Measurements from ENCODE around the gene SYCP3. TPM values are rescaled to one million over a fixed set of nuclear protein-coding genes. Genes with fewer than 3 reads are reported as not detected.

SYCP3 gene
- total RNA-seq, 1 experiment from 2014 or later: 0.16 TPM

GRCh38 chr12:101722392-101722791 is 16.9 kb downstream of the SYCP3 start:
- BruUV-seq (replicated peaks): no TSS peak
- Histone ChIP-seq H3K4me1 (no peaks in the 10 kb centered on the region), H3K9me3 (no peaks in the 10 kb centered on the region), H3K36me3 (ENCODE audit: control insufficient read depth, insufficient read depth, low read length) (no peaks in the 10 kb centered on the region), H3K4me3 (ENCODE audit: low read depth, low read length) (no peak overlapping the region), H3K27me3 (replicated peaks; ENCODE audit: control insufficient read depth, insufficient read depth, low read length) (no peaks in the 10 kb centered on the region)
- no peak overlapping the region for H3K4me3 Mint-ChIP-seq (ENCODE audit: unreplicated experiment)
- H3K4me1 Mint-ChIP-seq (ENCODE audit: low read depth, unreplicated experiment): no peaks in the 10 kb centered on the region
- ChIA-PET CTCF (no interaction called here), POLR2A (no interaction called here)
- intact Hi-C loops (cut with micrococcal nuclease; ENCODE audit: unreplicated experiment): no loop called here
- DNase-seq: no peak
- no peaks in the 10 kb centered on the region for H3K27me3 Mint-ChIP-seq (ENCODE audit: insufficient read depth, unreplicated experiment)
- H3K9me3 Mint-ChIP-seq (ENCODE audit: unreplicated experiment): no peaks in the 10 kb centered on the region
- TF ChIP-seq, protein P1, sequence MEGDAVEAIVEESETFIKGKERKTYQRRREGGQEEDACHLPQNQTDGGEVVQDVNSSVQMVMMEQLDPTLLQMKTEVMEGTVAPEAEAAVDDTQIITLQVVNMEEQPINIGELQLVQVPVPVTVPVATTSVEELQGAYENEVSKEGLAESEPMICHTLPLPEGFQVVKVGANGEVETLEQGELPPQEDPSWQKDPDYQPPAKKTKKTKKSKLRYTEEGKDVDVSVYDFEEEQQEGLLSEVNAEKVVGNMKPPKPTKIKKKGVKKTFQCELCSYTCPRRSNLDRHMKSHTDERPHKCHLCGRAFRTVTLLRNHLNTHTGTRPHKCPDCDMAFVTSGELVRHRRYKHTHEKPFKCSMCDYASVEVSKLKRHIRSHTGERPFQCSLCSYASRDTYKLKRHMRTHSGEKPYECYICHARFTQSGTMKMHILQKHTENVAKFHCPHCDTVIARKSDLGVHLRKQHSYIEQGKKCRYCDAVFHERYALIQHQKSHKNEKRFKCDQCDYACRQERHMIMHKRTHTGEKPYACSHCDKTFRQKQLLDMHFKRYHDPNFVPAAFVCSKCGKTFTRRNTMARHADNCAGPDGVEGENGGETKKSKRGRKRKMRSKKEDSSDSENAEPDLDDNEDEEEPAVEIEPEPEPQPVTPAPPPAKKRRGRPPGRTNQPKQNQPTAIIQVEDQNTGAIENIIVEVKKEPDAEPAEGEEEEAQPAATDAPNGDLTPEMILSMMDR (IDR thresholded peaks at IDR 0.05; ENCODE audit: insufficient read depth in 1 of 2, low read depth in 1 of 2, low read length in 1 of 2, severe bottlenecking in 1 of 2, unreplicated experiment in 1 of 2): no peak
- H3K27ac Mint-ChIP-seq (ENCODE audit: unreplicated experiment): no peak overlapping the region
- peaks cover 11% of the 10 kb centered on the region for H3K36me3 Mint-ChIP-seq (ENCODE audit: insufficient read depth, unreplicated experiment)

DNA sequence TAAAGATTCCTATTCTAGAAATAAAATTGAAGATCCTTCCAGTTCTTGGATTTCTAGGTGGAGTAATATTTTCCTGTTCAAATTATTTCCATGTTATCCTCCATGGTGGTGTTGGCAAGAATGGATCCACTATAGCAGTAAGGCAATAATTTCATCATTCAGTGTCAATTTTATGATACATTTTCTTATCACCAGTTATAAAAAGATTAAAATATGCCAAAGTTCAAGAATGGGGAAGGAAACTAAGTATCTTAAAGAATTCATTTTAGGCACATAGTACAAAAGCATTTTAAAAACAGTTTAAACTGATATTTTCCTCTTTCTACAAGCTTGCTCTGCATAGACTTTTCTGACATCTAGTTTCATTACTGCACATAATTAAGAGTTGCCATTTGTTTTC is 19.1 kb downstream of the SYCP3 start:
- H3K36me3 ChIP-seq (ENCODE audit: control insufficient read depth, insufficient read depth, low read length): no peaks in the 10 kb centered on the region
- CTCF ChIA-PET: no interaction called here
- TF ChIP-seq, protein P1 (IDR thresholded peaks at IDR 0.05; ENCODE audit: insufficient read depth in 1 of 2, low read depth in 1 of 2, low read length in 1 of 2, severe bottlenecking in 1 of 2, unreplicated experiment in 1 of 2): no peak
- Mint-ChIP-seq H3K27ac (ENCODE audit: unreplicated experiment) (no peak overlapping the region), H3K4me3 (ENCODE audit: unreplicated experiment) (no peak overlapping the region), H3K27me3 (ENCODE audit: insufficient read depth, unreplicated experiment) (no peaks in the 10 kb centered on the region), H3K4me1 (ENCODE audit: low read depth, unreplicated experiment) (no peaks in the 10 kb centered on the region), H3K9me3 (ENCODE audit: unreplicated experiment) (no peaks in the 10 kb centered on the region), H3K36me3 (ENCODE audit: insufficient read depth, unreplicated experiment) (peaks cover 11% of the 10 kb centered on the region)
- intact Hi-C loops (cut with micrococcal nuclease; ENCODE audit: unreplicated experiment): no loop called here
- no peaks in the 10 kb centered on the region for H3K9me3 ChIP-seq
- POLR2A ChIA-PET: no interaction called here
- DNase-seq: no peak
- H3K4me3 ChIP-seq (ENCODE audit: low read depth, low read length): no peak overlapping the region
- H3K27me3 ChIP-seq (replicated peaks; ENCODE audit: control insufficient read depth, insufficient read depth, low read length): no peaks in the 10 kb centered on the region
- H3K4me1 ChIP-seq: no peaks in the 10 kb centered on the region
- BruUV-seq (replicated peaks): no TSS peak

- TF ChIP-seq, protein P1 (IDR thresholded peaks at IDR 0.05; ENCODE audit: insufficient read depth in 1 of 2, low read depth in 1 of 2, low read length in 1 of 2, severe bottlenecking in 1 of 2, unreplicated experiment in 1 of 2): no peak
- H3K4me1 Mint-ChIP-seq (ENCODE audit: low read depth, unreplicated experiment): no peaks in the 10 kb centered on the region
- no peak overlapping the region for H3K4me3 Mint-ChIP-seq (ENCODE audit: unreplicated experiment)
- H3K4me3 ChIP-seq (ENCODE audit: low read depth, low read length): no peak overlapping the region
- intact Hi-C loops (cut with micrococcal nuclease; ENCODE audit: unreplicated experiment): no loop called here
- no TSS peak for BruUV-seq (replicated peaks)
- H3K36me3 Mint-ChIP-seq (ENCODE audit: insufficient read depth, unreplicated experiment): peaks cover 11% of the 10 kb centered on the region
- no peak for DNase-seq
- H3K36me3 ChIP-seq (ENCODE audit: control insufficient read depth, insufficient read depth, low read length): no peaks in the 10 kb centered on the region
- no peaks in the 10 kb centered on the region for H3K9me3 ChIP-seq
- no peak overlapping the region for H3K27ac Mint-ChIP-seq (ENCODE audit: unreplicated experiment)
- no peaks in the 10 kb centered on the region for H3K4me1 ChIP-seq
- H3K27me3 ChIP-seq (replicated peaks; ENCODE audit: control insufficient read depth, insufficient read depth, low read length): no peaks in the 10 kb centered on the region
- POLR2A ChIA-PET: no interaction called here
- CTCF ChIA-PET: no interaction called here
- H3K9me3 Mint-ChIP-seq (ENCODE audit: unreplicated experiment): no peaks in the 10 kb centered on the region
- no peaks in the 10 kb centered on the region for H3K27me3 Mint-ChIP-seq (ENCODE audit: insufficient read depth, unreplicated experiment)
Observed at GRCh38 chr12:101719566-101719965, 19.7 kb downstream of the SYCP3 start.
